Measurements from ENCODE around the gene MRPL12. TPM values are rescaled to one million over a fixed set of nuclear protein-coding genes. Genes with fewer than 3 reads are reported as not detected.

Gene MRPL12
- total and polyA plus RNA-seq, 4 donors = 9.1 to 121 (median 59.3) TPM

DNA sequence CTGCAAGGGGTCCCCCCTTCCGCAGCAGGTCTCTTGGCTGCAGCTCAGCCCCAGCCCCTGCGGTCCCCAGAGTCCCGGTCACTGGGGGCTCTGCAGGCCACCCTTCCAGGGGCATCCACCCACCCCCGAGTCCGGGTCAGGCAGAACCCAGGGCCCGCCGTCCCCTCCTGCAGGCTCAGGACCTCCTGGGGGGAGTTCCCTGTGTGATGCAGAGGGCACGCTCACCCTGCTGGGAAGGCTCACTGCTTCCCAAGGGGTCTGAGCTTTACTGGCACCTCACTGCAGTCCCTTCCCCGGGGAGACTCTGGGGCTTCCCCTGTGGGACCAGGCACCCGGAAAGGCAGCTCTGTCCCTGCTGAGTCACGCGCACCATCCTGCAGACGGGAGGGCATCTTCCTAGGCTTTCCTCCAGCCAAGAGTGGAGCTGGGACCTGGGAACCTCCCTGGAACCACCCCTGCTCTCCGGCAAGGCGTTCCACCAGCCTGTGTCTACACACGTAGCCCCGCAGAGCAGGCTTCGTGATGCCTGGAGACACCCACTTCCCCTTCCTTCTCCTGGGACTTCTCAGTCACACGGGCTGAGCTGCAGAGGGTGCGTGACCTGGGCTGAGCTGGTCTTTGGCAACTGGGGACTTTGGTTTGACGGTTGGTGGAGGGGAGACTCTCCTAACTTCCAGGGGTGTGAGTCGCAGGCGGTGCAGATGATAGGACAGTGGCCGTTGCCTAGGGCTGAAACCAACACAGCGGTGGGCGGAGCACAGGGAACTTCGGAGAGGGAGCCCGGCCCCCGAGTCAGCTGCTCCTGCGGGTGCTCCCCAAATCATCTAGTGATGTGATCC, 32.3 kb downstream of the MRPL12 start:
- peak; percentile 56 for DNase-seq (ENCODE audit: low spot score)
- no peak overlapping the region for H3K4me3 ChIP-seq (ENCODE audit: low read depth in 1 of 3, low read length in 3 of 3)
- H3K27ac ChIP-seq (ENCODE audit: low read depth in 1 of 2, low read length in 2 of 2) = peak overlapping the region; percentile 31 to 32
- no peaks in the 10 kb centered on the region for H3K9me3 ChIP-seq (ENCODE audit: control insufficient read depth in 4 of 4, low read length in 3 of 4)
- TF ChIP-seq GABPA (IDR thresholded peaks at IDR 0.05 in 1 of 2, conservative IDR thresholded peaks at IDR 0.05 in 1 of 2) = peak in 1 of 2 donors; percentile 46
- TF ChIP-seq REST (IDR thresholded peaks at IDR 0.05) = no peak
- TF ChIP-seq, protein P1, sequence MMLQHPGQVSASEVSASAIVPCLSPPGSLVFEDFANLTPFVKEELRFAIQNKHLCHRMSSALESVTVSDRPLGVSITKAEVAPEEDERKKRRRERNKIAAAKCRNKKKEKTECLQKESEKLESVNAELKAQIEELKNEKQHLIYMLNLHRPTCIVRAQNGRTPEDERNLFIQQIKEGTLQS (IDR thresholded peaks at IDR 0.05) = no peak
- TF ChIP-seq RXRA (IDR thresholded peaks at IDR 0.05) = peak; percentile 38 to 57
- TF ChIP-seq NR2F2 (IDR thresholded peaks at IDR 0.05) = no peak
- TF ChIP-seq CTCF (IDR thresholded peaks at IDR 0.05; ENCODE audit: low read depth, low read length, missing input control) = no peak
- peak; percentile 46 for TF ChIP-seq SP1 (IDR thresholded peaks at IDR 0.05)
- TF ChIP-seq HNF4A (conservative IDR thresholded peaks at IDR 0.05) = peak; percentile 52 to 60
- TF ChIP-seq YY1 (IDR thresholded peaks at IDR 0.05) = peak; percentile 41
- H3K27me3 ChIP-seq (ENCODE audit: control insufficient read depth in 4 of 4, insufficient read depth in 4 of 4, low read length in 3 of 4) = no peaks in the 10 kb centered on the region
- WGBS = 35% methylated on average over 30 of the region's 30 CpGs
- H3K36me3 ChIP-seq (ENCODE audit: control insufficient read depth in 4 of 4, insufficient read depth in 3 of 4, low read depth in 1 of 4, low read length in 3 of 4) = no peaks in the 10 kb centered on the region
- peaks cover 9 to 33% (median 26%) of the 10 kb centered on the region in 4 donors for H3K4me1 ChIP-seq (ENCODE audit: control insufficient read depth in 4 of 4, insufficient read depth in 4 of 4, low read length in 3 of 4)
- H3K9ac ChIP-seq (ENCODE audit: low read depth in 1 of 2, low read length in 2 of 2) = no peak overlapping the region

DNA sequence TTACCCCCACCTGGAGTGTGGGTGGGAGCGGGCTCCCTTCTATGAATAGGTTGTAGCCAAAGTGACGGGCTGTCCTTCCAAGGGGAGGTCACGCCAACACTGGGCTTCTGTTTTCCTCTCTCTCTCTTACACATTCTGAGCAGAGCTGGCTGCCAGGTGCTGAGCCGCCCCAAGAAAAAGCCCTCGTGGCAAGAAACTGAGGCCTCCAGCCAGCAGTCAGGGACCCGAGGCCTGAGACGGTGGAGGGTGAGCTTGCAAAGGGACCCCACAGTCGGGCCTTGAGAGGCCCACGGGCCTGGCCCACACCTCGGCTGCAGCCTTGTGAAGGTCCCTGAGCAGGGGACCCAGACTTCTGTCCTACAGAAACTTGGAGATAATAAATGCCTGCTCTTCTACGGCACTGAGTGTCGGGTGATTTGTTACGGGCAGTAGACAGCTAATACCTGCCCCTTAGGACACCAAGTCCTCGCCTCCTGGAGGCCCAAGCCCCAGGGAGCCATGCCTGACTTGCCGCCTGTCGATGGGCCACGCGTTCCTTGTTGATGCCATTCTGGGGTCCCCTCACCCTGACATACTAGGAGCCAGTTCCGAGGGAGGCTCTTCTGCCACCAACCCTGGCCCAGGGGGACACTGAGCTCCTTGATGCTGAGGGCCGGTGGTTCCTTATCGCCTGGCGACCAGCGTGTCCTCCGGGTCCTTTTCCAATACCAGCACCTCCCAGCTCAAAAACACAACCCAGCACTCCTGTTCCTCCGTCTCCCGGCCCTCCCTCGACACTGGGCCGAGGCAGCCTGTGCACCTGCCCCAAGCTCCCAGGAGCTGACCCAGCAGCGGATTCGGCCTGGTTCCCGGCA, 35.0 kb downstream of the MRPL12 start:
- Histone ChIP-seq H3K27ac (ENCODE audit: low read depth in 1 of 2, low read length in 2 of 2) (no peak overlapping the region), H3K36me3 (ENCODE audit: control insufficient read depth in 4 of 4, insufficient read depth in 3 of 4, low read depth in 1 of 4, low read length in 3 of 4) (no peaks in the 10 kb centered on the region), H3K27me3 (ENCODE audit: control insufficient read depth in 4 of 4, insufficient read depth in 4 of 4, low read length in 3 of 4) (no peaks in the 10 kb centered on the region), H3K9me3 (ENCODE audit: control insufficient read depth in 4 of 4, low read length in 3 of 4) (no peaks in the 10 kb centered on the region), H3K9ac (ENCODE audit: low read depth in 1 of 2, low read length in 2 of 2) (no peak overlapping the region), H3K4me1 (ENCODE audit: control insufficient read depth in 4 of 4, insufficient read depth in 4 of 4, low read length in 3 of 4) (peaks cover 9 to 29% (median 25%) of the 10 kb centered on the region in 4 donors), H3K4me3 (ENCODE audit: low read depth in 1 of 3, low read length in 3 of 3) (no peak overlapping the region)
- WGBS = 96% methylated on average over 31 of the region's 31 CpGs
- no peak for DNase-seq (ENCODE audit: low spot score)
- no peak for TF ChIP-seq RAD21 (IDR thresholded peaks at IDR 0.05)
- no peak for TF ChIP-seq HNF4G (IDR thresholded peaks at IDR 0.05)
- TF ChIP-seq JUND (IDR thresholded peaks at IDR 0.05) = no peak
- TF ChIP-seq REST (IDR thresholded peaks at IDR 0.05) = no peak
- no peak for TF ChIP-seq EGR1 (IDR thresholded peaks at IDR 0.05; ENCODE audit: low read depth in 2 of 2)
- TF ChIP-seq FOXA2 (IDR thresholded peaks at IDR 0.05) = no peak
- TF ChIP-seq CTCF (IDR thresholded peaks at IDR 0.05; ENCODE audit: low read depth, low read length, missing input control) = no peak
- TF ChIP-seq, protein P1 (IDR thresholded peaks at IDR 0.05) = no peak
- TF ChIP-seq NR2F2 (IDR thresholded peaks at IDR 0.05) = no peak
- TF ChIP-seq RXRA (IDR thresholded peaks at IDR 0.05) = no peak
- TF ChIP-seq TAF1 (conservative IDR thresholded peaks at IDR 0.05) = no peak
- TF ChIP-seq FOXA1 (IDR thresholded peaks at IDR 0.05) = no peak

Measured in liver (tissue), 9 donors.